A549 (cell line): ENCODE measurements around the gene SKAP1. TPM values are rescaled to one million over a fixed set of nuclear protein-coding genes. Genes with fewer than 3 reads are reported as not detected.

Experiments used
- ATAC-seq, 2 experiments: fragments of 200-7000 bp in 1 of 2; fragments of >200 bp in 1 of 2; cut with Nextera tagmentation in 1 of 2; cut with Tn5 transposase in 1 of 2; 3 replicates each; pipeline versions ENCODE4 v1.8.0 to v1.9.1; 2018 to 2020; ENCODE audit warnings: mild to moderate bottlenecking in 1 of 2, moderate library complexity in 1 of 2
- CTCF ChIA-PET: fragments of 300-600 bp; sonication (Branson Sonifier 250); formaldehyde crosslinking; extraction: SDS; loops from one replicate; lab custom pipeline; 2021; ENCODE audit warnings: antibody characterized with exemption, inconsistent platforms; lab: Yijun Ruan, JAX
- POLR2A ChIA-PET: fragments of 350-600 bp; formaldehyde crosslinking; extraction: SDS; loops from one replicate; lab custom pipeline; 2021; ENCODE audit warnings: antibody characterized with exemption, inconsistent platforms; lab: Yijun Ruan, JAX
- DNase-seq, 2 experiments: peaks; one replicate each; pipeline versions ENCODE4 v3.0.0 to v3.0.0-alpha.2; 2011 to 2016; ENCODE audit warnings: low read depth in 1 of 2, low spot score in 1 of 2
- FAIRE-seq: peaks from 2 replicates; lab custom pipeline; 2011; peaks lifted over from hg19 to GRCh38; lab: Jason Lieb, UNC
- H3K27ac ChIP-seq, 2 experiments: fragments of >200 bp; sonication (Bioruptor Twin); formaldehyde crosslinking; 3 replicates each; pipeline ENCODE4 v1.5.1; 2016 to 2017
- H3K4me1 ChIP-seq: fragments of >200 bp; sonication (Bioruptor Twin); formaldehyde crosslinking; 3 replicates; pipeline ENCODE4 v1.6.1; 2016
- H3K4me2 ChIP-seq: fragments of >200 bp; sonication (Bioruptor Twin); formaldehyde crosslinking; 3 replicates; pipeline ENCODE4 v1.6.1; 2016
- H3K4me3 ChIP-seq: fragments of >200 bp; sonication (Bioruptor Twin); formaldehyde crosslinking; 3 replicates; pipeline ENCODE4 v1.5.1; 2016
- H3K9me3 ChIP-seq: fragments of >200 bp; sonication (Bioruptor Twin); formaldehyde crosslinking; 3 replicates; pipeline ENCODE4 v1.6.1; 2016
- CHD4 ChIP-seq: fragments of 200-600 bp; sonication (generic); IDR thresholded peaks from 2 replicates; pipeline ENCODE4 v1.6.1; 2016; ENCODE audit warnings: antibody characterized with exemption, mild to moderate bottlenecking, borderline replicate concordance
- EP300 ChIP-seq, 2 experiments: fragments of >200 bp; sonication (Bioruptor Twin); formaldehyde crosslinking; IDR thresholded peaks; 2 replicates in 1 of 2; 3 replicates in 1 of 2; pipeline ENCODE4 v1.6.1; 2016 to 2017
- FOXS1 ChIP-seq: fragments of 250-450 bp; sonication (Bioruptor Pico); IDR thresholded peaks from 2 replicates; pipeline ENCODE4 v1.5.0; 2020; ENCODE audit warnings: mild to moderate bottlenecking, moderate library complexity
- GATA3 ChIP-seq: IDR thresholded peaks from 2 replicates; pipeline ENCODE4 v1.6.1; 2012; ENCODE audit warnings: borderline replicate concordance
- HEYL ChIP-seq: fragments of 250-450 bp; sonication (Bioruptor Pico); IDR thresholded peaks from 2 replicates; pipeline ENCODE4 v1.8.0; 2021; ENCODE audit warnings: mild to moderate bottlenecking, moderate library complexity
- MAFK ChIP-seq: fragments of 450-650 bp; IDR thresholded peaks from 2 replicates; pipeline ENCODE4 v1.6.1; 2014; ENCODE audit not compliant: partially characterized antibody
- MAZ ChIP-seq: fragments of 150-350 bp; IDR thresholded peaks from 2 replicates; pipeline ENCODE4 v1.6.1; 2014; ENCODE audit warnings: antibody characterized with exemption, low read depth, low read length, borderline replicate concordance
- MYC ChIP-seq: IDR thresholded peaks from 2 replicates; pipeline ENCODE4 v1.6.1; 2012; ENCODE audit warnings: mild to moderate bottlenecking, inconsistent platforms, low read length, improper control_type of control experiment, borderline replicate concordance
- NR3C1 ChIP-seq: fragments of >200 bp; sonication (Bioruptor Twin); formaldehyde crosslinking; IDR thresholded peaks from 3 replicates; pipeline ENCODE4 v1.6.1; 2017
- RAD21 ChIP-seq, 2 experiments: fragments of >200 bp in 1 of 2; sonication (Bioruptor Twin) in 1 of 2; formaldehyde crosslinking in 1 of 2; IDR thresholded peaks in 1 of 2; conservative IDR thresholded peaks in 1 of 2; 2 replicates in 1 of 2; 3 replicates in 1 of 2; pipeline ENCODE4 v1.6.1; 2012 to 2018; ENCODE audit warnings: inconsistent platforms in 1 of 2
- RCOR1 ChIP-seq: fragments of 150-350 bp; IDR thresholded peaks from 2 replicates; pipeline ENCODE4 v1.6.1; 2014; ENCODE audit warnings: antibody characterized with exemption, low read length, low read depth
- RNF2 ChIP-seq: fragments of 200-600 bp; sonication (generic); IDR thresholded peaks from 2 replicates; pipeline ENCODE4 v1.6.1; 2016; ENCODE audit warnings: low read depth, mild to moderate bottlenecking, antibody characterized with exemption, moderate library complexity, borderline replicate concordance
- SMC3 ChIP-seq: fragments of >200 bp; sonication (Bioruptor Twin); formaldehyde crosslinking; IDR thresholded peaks from 3 replicates; pipeline ENCODE4 v1.6.1; 2018; ENCODE audit warnings: inconsistent platforms
- TFCP2L1 ChIP-seq: fragments of 250-450 bp; sonication (Bioruptor Pico); IDR thresholded peaks from 2 replicates; pipeline ENCODE4 v1.5.0; 2021; ENCODE audit warnings: mild to moderate bottlenecking
- ZNF302 ChIP-seq: fragments of 250-450 bp; sonication (Bioruptor Pico); IDR thresholded peaks from 2 replicates; pipeline ENCODE4 v1.9.0; 2021; ENCODE audit warnings: inconsistent platforms, mild to moderate bottlenecking, moderate library complexity
- WGBS: methylation state at CpG from one replicate; pipeline ENCODE4 v1.1.6; 2017; ENCODE audit errors: missing lambda C conversion rate; 5-methylcytosine and 5-hydroxymethylcytosine counted together
- polyA plus RNA-seq, 4 experiments: library from polyadenylated mRNA; depleted of rRNA in 3 of 4; stranded (reverse); fragments of >200 nt; fragmentation: RNase III in 1 of 4; extraction: RNeasy Plus Mini Kit Qiagen cat#74134 plus additional on column Dnase treatment in 1 of 4; gene quantifications; 2 replicates in 3 of 4; 3 replicates in 1 of 4; pipeline ENCODE4 v1.2.3, GENCODE V29; 2011 to 2017
- TF ChIP-seq, protein P1 (sequence below): fragments of >200 bp; sonication (Bioruptor Twin); formaldehyde crosslinking; IDR thresholded peaks from 3 replicates; pipeline ENCODE4 v1.6.1; 2016
- TF ChIP-seq, protein P2 (sequence below): IDR thresholded peaks from 2 replicates; pipeline ENCODE4 v1.6.1; 2012
- TF ChIP-seq, protein P3 (sequence below): fragments of >200 bp; sonication (Bioruptor Twin); formaldehyde crosslinking; IDR thresholded peaks from 3 replicates; pipeline ENCODE4 v1.5.1; 2016

The SKAP1 gene
- polyA plus RNA-seq, 2 of the 4 experiments (the other 2 are of a cell fraction) = 0.14 to 0.78 TPM

DNA sequence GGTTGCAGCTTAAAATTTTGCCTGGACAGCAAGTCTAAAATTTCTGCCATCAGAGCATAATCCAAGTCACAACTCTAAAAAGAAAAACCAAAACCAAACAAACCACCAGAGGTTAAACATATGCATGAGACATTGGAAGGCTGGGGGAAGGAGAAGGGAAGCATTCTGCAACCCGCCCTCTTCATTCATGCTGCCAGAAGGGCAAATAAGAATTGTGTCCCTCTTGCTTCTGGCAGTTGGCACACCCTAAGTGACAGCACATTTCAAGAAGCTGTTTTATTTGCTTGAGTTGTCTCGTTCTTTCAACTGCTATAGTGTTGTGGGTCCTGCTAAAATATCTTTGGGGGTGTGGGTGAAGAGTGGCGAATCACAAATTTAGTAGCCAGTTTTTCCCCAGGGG is 99.6 kb downstream of the SKAP1 start:
- H3K4me1 ChIP-seq = peaks cover 24% of the 10 kb centered on the region
- no peak overlapping the region for H3K27ac ChIP-seq
- peak overlapping the region; percentile 19; the same call in 2 of the 3 replicates for H3K4me2 ChIP-seq
- no peak overlapping the region for H3K4me3 ChIP-seq
- ATAC-seq (peak in 1 of 2 experiments; percentile 49; a peak in 1 of 6 replicates), DNase-seq (peak in 1 of 2 experiments; percentile 21), FAIRE-seq (no peak)
- TF ChIP-seq NR3C1 (no peak), GATA3 (no peak), RCOR1 (no peak), MYC (no peak), RNF2 (no peak), FOXS1 (CRISPR knock-in tag) (no peak)
- 27% methylated on average over 3 of the region's 3 CpGs for WGBS
- POLR2A ChIA-PET = no interaction called here
- CTCF ChIA-PET = interaction anchor here (0.6 to 2.0 kb wide), 8 partner anchors 12 to 288 kb away, joined by 3 to 8 read pairs (median 4); no protein-coding TSS in a partner anchor
- no peaks in the 10 kb centered on the region for H3K9me3 ChIP-seq

DNA sequence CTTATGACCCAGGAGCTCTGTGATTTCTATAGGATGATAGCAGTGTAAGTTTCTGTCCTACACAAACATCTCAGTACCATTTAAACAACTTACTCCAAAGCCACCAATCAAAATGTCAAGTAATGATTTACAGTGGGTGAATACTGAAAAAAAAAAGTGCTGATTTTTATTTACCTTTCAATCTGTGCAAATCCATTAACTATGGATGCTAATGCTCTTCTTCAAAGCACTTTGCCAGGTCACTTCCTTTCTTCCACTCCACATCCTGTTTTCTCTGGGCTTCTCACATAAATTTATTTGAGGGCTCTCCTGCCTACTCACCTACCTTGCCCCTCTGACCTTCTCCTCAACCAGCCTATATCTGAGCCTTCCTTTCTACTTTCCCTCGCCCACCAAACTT is 101.6 kb downstream of the SKAP1 start:
- CTCF ChIA-PET = interaction anchor here (1.3 to 3.4 kb wide), 3 partner anchors 8 to 265 kb away, joined by 3 to 13 read pairs (median 9); partner anchors contain the start of gene HOXB5
- Histone ChIP-seq H3K9me3 (no peaks in the 10 kb centered on the region), H3K4me3 (no peak overlapping the region), H3K4me2 (no peak overlapping the region)
- no peak for FAIRE-seq
- POLR2A ChIA-PET = no interaction called here
- WGBS = 63% methylated on average over 1 of the region's 1 CpG
- peak in 1 of 2 experiments; percentile 23 for DNase-seq
- TF ChIP-seq, protein P1, sequence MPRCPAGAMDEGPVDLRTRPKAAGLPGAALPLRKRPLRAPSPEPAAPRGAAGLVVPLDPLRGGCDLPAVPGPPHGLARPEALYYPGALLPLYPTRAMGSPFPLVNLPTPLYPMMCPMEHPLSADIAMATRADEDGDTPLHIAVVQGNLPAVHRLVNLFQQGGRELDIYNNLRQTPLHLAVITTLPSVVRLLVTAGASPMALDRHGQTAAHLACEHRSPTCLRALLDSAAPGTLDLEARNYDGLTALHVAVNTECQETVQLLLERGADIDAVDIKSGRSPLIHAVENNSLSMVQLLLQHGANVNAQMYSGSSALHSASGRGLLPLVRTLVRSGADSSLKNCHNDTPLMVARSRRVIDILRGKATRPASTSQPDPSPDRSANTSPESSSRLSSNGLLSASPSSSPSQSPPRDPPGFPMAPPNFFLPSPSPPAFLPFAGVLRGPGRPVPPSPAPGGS = no peak
- TF ChIP-seq MAZ = no peak
- TF ChIP-seq, all 56 proteins: peak for 0
- no peak overlapping the region for H3K27ac ChIP-seq
- ATAC-seq = no peak
- peaks cover 18% of the 10 kb centered on the region for H3K4me1 ChIP-seq

DNA sequence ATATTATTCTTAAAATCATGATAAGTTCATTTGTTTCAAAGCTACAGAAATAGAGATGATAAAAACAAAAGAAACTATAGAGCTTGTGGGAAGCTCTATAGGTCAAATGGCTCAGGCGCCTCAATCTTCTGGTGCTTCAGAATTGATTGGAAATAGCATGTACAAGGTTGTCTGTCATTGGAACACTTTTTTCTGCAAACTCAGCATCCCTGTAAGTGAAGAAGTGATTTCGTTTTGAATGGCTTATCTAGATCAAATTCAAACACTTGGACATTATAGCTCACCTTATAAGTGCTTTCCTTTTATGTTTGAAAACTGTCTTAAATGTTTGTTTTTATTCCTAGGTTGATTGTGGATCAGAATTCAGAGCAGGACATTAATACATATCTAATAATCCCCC is 103.7 kb downstream of the SKAP1 start:
- Histone ChIP-seq H3K4me3 (no peak overlapping the region), H3K9me3 (no peaks in the 10 kb centered on the region), H3K4me1 (peaks cover 7% of the 10 kb centered on the region; the same call in 1 of the 3 replicates), H3K27ac (no peak overlapping the region), H3K4me2 (no peak overlapping the region)
- ATAC-seq (no peak), DNase-seq (no peak), FAIRE-seq (peak; percentile 46)
- TF ChIP-seq CHD4 (no peak), MAFK (peak; percentile 88)
- CTCF ChIA-PET = interaction anchor here (0.6 to 3.9 kb wide), 9 partner anchors 10 to 267 kb away, joined by 3 to 24 read pairs (median 4); no protein-coding TSS in a partner anchor
- WGBS = 62% methylated on average over 2 of the region's 2 CpGs
- POLR2A ChIA-PET = no interaction called here

DNA sequence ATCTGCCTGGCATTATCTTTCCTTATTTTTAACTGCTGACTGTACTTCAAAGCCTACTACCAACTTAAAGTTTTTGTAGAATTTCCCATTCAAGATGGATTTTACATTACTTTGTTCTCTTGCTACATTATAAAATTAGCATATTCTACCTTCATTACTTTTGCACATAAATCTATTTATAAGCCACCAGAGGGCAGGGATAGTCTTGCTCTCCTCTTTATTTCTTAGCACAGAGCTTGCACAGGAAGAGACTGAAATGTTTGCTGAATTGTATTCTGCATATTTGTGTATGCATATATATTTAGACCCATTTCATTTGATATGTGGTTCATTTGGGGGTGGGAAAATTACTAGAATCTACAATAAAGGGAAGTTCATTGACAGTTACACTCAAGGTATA is 108.0 kb downstream of the SKAP1 start:
- DNase-seq (peak; percentile 15 to 30), FAIRE-seq (peak; percentile 84)
- no peak overlapping the region for H3K4me2 ChIP-seq
- TF ChIP-seq RAD21 (conservative IDR thresholded peaks at IDR 0.05 in 1 of 2, IDR thresholded peaks at IDR 0.05 in 1 of 2) = peak in 1 of 2 experiments; percentile 27; a peak in 2 of 5 replicates
- TF ChIP-seq, protein P2, sequence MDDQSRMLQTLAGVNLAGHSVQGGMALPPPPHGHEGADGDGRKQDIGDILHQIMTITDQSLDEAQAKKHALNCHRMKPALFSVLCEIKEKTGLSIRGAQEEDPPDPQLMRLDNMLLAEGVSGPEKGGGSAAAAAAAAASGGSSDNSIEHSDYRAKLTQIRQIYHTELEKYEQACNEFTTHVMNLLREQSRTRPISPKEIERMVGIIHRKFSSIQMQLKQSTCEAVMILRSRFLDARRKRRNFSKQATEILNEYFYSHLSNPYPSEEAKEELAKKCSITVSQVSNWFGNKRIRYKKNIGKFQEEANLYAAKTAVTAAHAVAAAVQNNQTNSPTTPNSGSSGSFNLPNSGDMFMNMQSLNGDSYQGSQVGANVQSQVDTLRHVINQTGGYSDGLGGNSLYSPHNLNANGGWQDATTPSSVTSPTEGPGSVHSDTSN = no peak
- TF ChIP-seq, protein P3, sequence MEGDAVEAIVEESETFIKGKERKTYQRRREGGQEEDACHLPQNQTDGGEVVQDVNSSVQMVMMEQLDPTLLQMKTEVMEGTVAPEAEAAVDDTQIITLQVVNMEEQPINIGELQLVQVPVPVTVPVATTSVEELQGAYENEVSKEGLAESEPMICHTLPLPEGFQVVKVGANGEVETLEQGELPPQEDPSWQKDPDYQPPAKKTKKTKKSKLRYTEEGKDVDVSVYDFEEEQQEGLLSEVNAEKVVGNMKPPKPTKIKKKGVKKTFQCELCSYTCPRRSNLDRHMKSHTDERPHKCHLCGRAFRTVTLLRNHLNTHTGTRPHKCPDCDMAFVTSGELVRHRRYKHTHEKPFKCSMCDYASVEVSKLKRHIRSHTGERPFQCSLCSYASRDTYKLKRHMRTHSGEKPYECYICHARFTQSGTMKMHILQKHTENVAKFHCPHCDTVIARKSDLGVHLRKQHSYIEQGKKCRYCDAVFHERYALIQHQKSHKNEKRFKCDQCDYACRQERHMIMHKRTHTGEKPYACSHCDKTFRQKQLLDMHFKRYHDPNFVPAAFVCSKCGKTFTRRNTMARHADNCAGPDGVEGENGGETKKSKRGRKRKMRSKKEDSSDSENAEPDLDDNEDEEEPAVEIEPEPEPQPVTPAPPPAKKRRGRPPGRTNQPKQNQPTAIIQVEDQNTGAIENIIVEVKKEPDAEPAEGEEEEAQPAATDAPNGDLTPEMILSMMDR = 0 out of 3 replicates have a peak, but pooled peaks have one; percentile 19
- TF ChIP-seq EP300 (IDR thresholded peaks at IDR 0.05) = no peak
- TF ChIP-seq ZNF302 = no peak
- no peak for TF ChIP-seq RCOR1
- no peak for TF ChIP-seq GATA3
- peak; percentile 39; the same call in 2 of the 3 replicates for TF ChIP-seq SMC3
- no peak for TF ChIP-seq HEYL
- TF ChIP-seq TFCP2L1 (CRISPR knock-in tag) = no peak
- TF ChIP-seq RNF2 = no peak
- TF ChIP-seq, all 56 proteins: peak for 3
- Histone ChIP-seq H3K9me3 (no peaks in the 10 kb centered on the region), H3K4me3 (no peak overlapping the region), H3K4me1 (no peaks in the 10 kb centered on the region), H3K27ac (no peak overlapping the region)
- POLR2A ChIA-PET = no interaction called here
- peak; percentile 44 to 54; a peak in 1 of 6 replicates for ATAC-seq
- CTCF ChIA-PET = interaction anchor here (0.7 to 2.3 kb wide), 15 partner anchors 12 to 303 kb away, joined by 3 to 14 read pairs (median 4); no protein-coding TSS in a partner anchor
